H1 (cell line): Measurements from ENCODE around the gene FOXK1. TPM values are rescaled to one million over a fixed set of nuclear protein-coding genes. Genes with fewer than 3 reads are reported as not detected.

Source experiments
- CTCF ChIA-PET: fragments of 300-600 bp; sonication (Branson Sonifier 250); formaldehyde crosslinking; loops from one replicate; lab custom pipeline; 2021; ENCODE audit not compliant: partially characterized antibody; lab: Charles Lee
- POLR2A ChIA-PET: fragments of 300-600 bp; sonication (Branson Sonifier 250); formaldehyde crosslinking; loops from one replicate; lab custom pipeline; 2021; ENCODE audit warnings: inconsistent platforms; ENCODE audit not compliant: partially characterized antibody; lab: Charles Lee
- DNase-seq, 2 experiments: peaks; one replicate each; pipeline versions ENCODE4 v3.0.0 to v3.0.0-alpha.2; 2010 to 2022; ENCODE audit warnings: low spot score in 2 of 2, low read depth in 1 of 2, mixed read lengths in 1 of 2
- FAIRE-seq: peaks from 2 replicates; lab custom pipeline; 2011; peaks lifted over from hg19 to GRCh38; lab: Jason Lieb, UNC
- H2AFZ ChIP-seq: 2 replicates; pipeline ENCODE4 v1.8.1; 2012; ENCODE audit warnings: low read length, inconsistent platforms
- H2AK5ac ChIP-seq: 2 replicates; pipeline ENCODE4 v1.6.1; 2013; ENCODE audit warnings: low read depth, low read length
- H2BK120ac ChIP-seq: replicated peaks from 2 replicates; pipeline ENCODE3; 2013; ENCODE audit warnings: low read depth, low read length, inconsistent platforms
- H2BK12ac ChIP-seq: 2 replicates; pipeline ENCODE4 v1.6.1; 2013; ENCODE audit warnings: low read depth, low read length
- H2BK15ac ChIP-seq: 2 replicates; pipeline ENCODE4 v1.6.1; 2013; ENCODE audit warnings: low read length
- H2BK20ac ChIP-seq: 2 replicates; pipeline ENCODE4 v1.6.1; 2013; ENCODE audit warnings: low read length
- H2BK5ac ChIP-seq: 2 replicates; pipeline ENCODE4 v1.6.1; 2013; ENCODE audit warnings: low read depth, low read length
- H3K14ac ChIP-seq: 2 replicates; pipeline ENCODE4 v1.6.1; 2013; ENCODE audit warnings: inconsistent platforms; ENCODE audit not compliant: insufficient read length
- H3K18ac ChIP-seq: 2 replicates; pipeline ENCODE4 v1.6.1; 2013; ENCODE audit warnings: low read length; ENCODE audit errors: extremely low read depth
- H3K23ac ChIP-seq: 2 replicates; pipeline ENCODE4 v1.6.1; 2013; ENCODE audit warnings: inconsistent platforms; ENCODE audit not compliant: insufficient read length
- H3K23me2 ChIP-seq: 2 replicates; pipeline ENCODE4 v1.6.1; 2013; ENCODE audit warnings: low read depth, low read length
- H3K27ac ChIP-seq: 2 replicates; pipeline ENCODE4 v1.6.1; 2011; ENCODE audit warnings: low read depth, low read length, inconsistent platforms
- H3K27me3 ChIP-seq, 4 experiments: replicated peaks in 1 of 4; 1 replicate in 1 of 4; 2 replicates in 3 of 4; pipeline versions ENCODE4 v1.6.1 to v1.8.1; 2011 to 2013; ENCODE audit warnings: low read length in 3 of 4, mild to moderate bottlenecking in 3 of 4, inconsistent platforms in 2 of 4, mixed read lengths in 2 of 4, moderate library complexity in 1 of 4; ENCODE audit not compliant: control insufficient read depth in 3 of 4, insufficient read depth in 3 of 4; ENCODE audit errors: extremely low read depth in 1 of 4
- H3K36me3 ChIP-seq, 4 experiments: 2 replicates each; pipeline versions ENCODE4 v1.6.1 to v1.8.1; 2011 to 2013; ENCODE audit warnings: mild to moderate bottlenecking in 4 of 4, low read length in 3 of 4, moderate library complexity in 2 of 4, control low read depth in 1 of 4, inconsistent platforms in 1 of 4; ENCODE audit not compliant: insufficient read depth in 4 of 4, control insufficient read depth in 2 of 4
- H3K4ac ChIP-seq: replicated peaks from 2 replicates; pipeline ENCODE3; 2013; ENCODE audit warnings: low read length, low read depth, mixed read lengths, inconsistent platforms; ENCODE audit not compliant: insufficient read length
- H3K4me1 ChIP-seq, 4 experiments: replicated peaks in 1 of 4; 1 replicate in 1 of 4; 2 replicates in 3 of 4; pipeline versions ENCODE4 v1.6.1 to v1.8.1; 2011 to 2013; ENCODE audit warnings: low read length in 3 of 4, inconsistent platforms in 2 of 4, mixed read lengths in 1 of 4; ENCODE audit not compliant: insufficient read depth in 4 of 4, control insufficient read depth in 3 of 4
- H3K4me2 ChIP-seq, 2 experiments: 2 replicates each; pipeline versions ENCODE4 v1.6.1 to v1.8.1; 2011 to 2013; ENCODE audit warnings: low read depth in 2 of 2, low read length in 2 of 2, control low read depth in 1 of 2, inconsistent platforms in 1 of 2, mild to moderate bottlenecking in 1 of 2; ENCODE audit not compliant: insufficient read depth in 1 of 2
- H3K4me3 ChIP-seq, 4 experiments: fragments of 200-600, 300-600 bp in 1 of 4; sonication (generic), shearing (Covaris generic), sonication (Bioruptor Twin) in 1 of 4; 2 replicates each; pipeline versions ENCODE4 v1.5.1 to v1.8.1; 2011 to 2016; ENCODE audit warnings: low read length in 4 of 4, low read depth in 3 of 4, control low read depth in 2 of 4, inconsistent platforms in 2 of 4, mild to moderate bottlenecking in 2 of 4, mixed read lengths in 1 of 4, moderate library complexity in 1 of 4; ENCODE audit not compliant: insufficient read depth in 2 of 4; ENCODE audit errors: extremely low read depth in 1 of 4
- H3K56ac ChIP-seq: replicated peaks from 2 replicates; pipeline ENCODE3; 2013; ENCODE audit warnings: low read depth, mild to moderate bottlenecking, mixed read lengths, low read length, inconsistent platforms; ENCODE audit not compliant: insufficient read length
- H3K79me1 ChIP-seq: 2 replicates; pipeline ENCODE4 v1.6.1; 2013; ENCODE audit warnings: low read depth, low read length, control low read depth
- H3K79me2 ChIP-seq, 2 experiments: 2 replicates each; pipeline versions ENCODE4 v1.6.1 to v1.8.1; 2012 to 2013; ENCODE audit warnings: low read length in 2 of 2, mild to moderate bottlenecking in 2 of 2, inconsistent platforms in 1 of 2; ENCODE audit not compliant: insufficient read depth in 2 of 2, control insufficient read depth in 1 of 2
- H3K9ac ChIP-seq, 4 experiments: replicated peaks in 1 of 4; 1 replicate in 1 of 4; 2 replicates in 3 of 4; pipeline versions ENCODE4 v1.6.1 to v1.8.1; 2011 to 2013; ENCODE audit warnings: low read depth in 3 of 4, low read length in 3 of 4, control low read depth in 2 of 4, mild to moderate bottlenecking in 2 of 4, moderate library complexity in 2 of 4, inconsistent platforms in 1 of 4; ENCODE audit errors: extremely low read depth in 1 of 4
- H3K9me3 ChIP-seq, 2 experiments: 2 replicates each; pipeline versions ENCODE4 v1.6.1 to v1.8.1; 2012 to 2013; ENCODE audit warnings: mild to moderate bottlenecking in 2 of 2, moderate library complexity in 2 of 2, control low read depth in 1 of 2, inconsistent platforms in 1 of 2, low read depth in 1 of 2, low read length in 1 of 2, mixed read lengths in 1 of 2; ENCODE audit not compliant: insufficient read depth in 2 of 2
- H4K20me1 ChIP-seq, 2 experiments: replicated peaks in 1 of 2; 2 replicates each; pipeline versions ENCODE3 to v1.8.1; 2011 to 2013; ENCODE audit warnings: inconsistent platforms in 2 of 2, low read length in 2 of 2, mild to moderate bottlenecking in 1 of 2; ENCODE audit not compliant: insufficient read depth in 2 of 2, control insufficient read depth in 1 of 2
- H4K5ac ChIP-seq: 2 replicates; pipeline ENCODE4 v1.6.1; 2013; ENCODE audit warnings: low read length, low read depth, mixed read lengths, inconsistent platforms; ENCODE audit not compliant: insufficient read length
- H4K8ac ChIP-seq: 2 replicates; pipeline ENCODE4 v1.8.0; 2013; ENCODE audit warnings: mild to moderate bottlenecking, moderate library complexity, low read length, inconsistent platforms; ENCODE audit not compliant: insufficient read depth; ENCODE audit errors: extremely low read depth
- H4K91ac ChIP-seq: replicated peaks from 2 replicates; pipeline ENCODE3; 2013; ENCODE audit warnings: low read length, mixed read lengths, inconsistent platforms; ENCODE audit not compliant: insufficient read length
- CHD2 ChIP-seq: IDR thresholded peaks from 2 replicates; pipeline ENCODE4 v1.6.1; 2012; ENCODE audit warnings: low read length, improper control_type of control experiment
- EP300 ChIP-seq, 2 experiments: IDR thresholded peaks; 1 replicate in 1 of 2; 2 replicates in 1 of 2; pipeline ENCODE4 v1.6.1; 2011 to 2012; ENCODE audit warnings: low read depth in 2 of 2, low read length in 2 of 2, mild to moderate bottlenecking in 2 of 2, borderline replicate concordance in 1 of 2, inconsistent platforms in 1 of 2, moderate library complexity in 1 of 2
- GABPA ChIP-seq: IDR thresholded peaks from 2 replicates; pipeline ENCODE4 v1.6.1; 2011; ENCODE audit warnings: mild to moderate bottlenecking, low read length, moderate library complexity, borderline replicate concordance; ENCODE audit not compliant: insufficient read depth
- GTF2F1 ChIP-seq: IDR thresholded peaks from 2 replicates; pipeline ENCODE4 v1.6.1; 2012; ENCODE audit warnings: low read depth, low read length, improper control_type of control experiment, borderline replicate concordance
- JUN ChIP-seq: IDR thresholded peaks from 2 replicates; pipeline ENCODE4 v1.6.1; 2011; ENCODE audit warnings: low read depth, mild to moderate bottlenecking, improper control_type of control experiment, low read length
- RAD21 ChIP-seq, 2 experiments: IDR thresholded peaks in 1 of 2; conservative IDR thresholded peaks in 1 of 2; 2 replicates each; pipeline ENCODE4 v1.6.1; 2011; ENCODE audit warnings: low read depth in 2 of 2, low read length in 2 of 2, improper control_type of control experiment in 1 of 2, inconsistent platforms in 1 of 2, mild to moderate bottlenecking in 1 of 2, moderate library complexity in 1 of 2
- RNF2 ChIP-seq: fragments of 200-900, 300-1000 bp; sonication (generic); IDR thresholded peaks from 2 replicates; pipeline ENCODE4 v1.7.1; 2016; ENCODE audit warnings: borderline replicate concordance, low read depth, mild to moderate bottlenecking, antibody characterized with exemption, low read length; ENCODE audit not compliant: poor library complexity, severe bottlenecking; ENCODE audit errors: missing control alignments
- SIRT6 ChIP-seq: IDR thresholded peaks from one replicate; pipeline ENCODE4 v1.7.1; 2012; ENCODE audit warnings: low read length, inconsistent platforms
- TAF7 ChIP-seq: optimal IDR thresholded peaks from 2 replicates; pipeline ENCODE3; 2011; ENCODE audit warnings: low read depth, mild to moderate bottlenecking, inconsistent platforms, low read length, moderate library complexity, borderline replicate concordance
- WGBS, 2 experiments: shearing (Covaris generic) in 1 of 2; methylation state at CpG; one replicate each; pipeline versions ENCODE4 v1.1.6 to v1.1.7; 2013 to 2015; ENCODE audit warnings: low lambda C conversion rate in 2 of 2, mixed read lengths in 2 of 2, inconsistent platforms in 1 of 2, low coverage in 1 of 2, missing lambda C conversion rate in 1 of 2; ENCODE audit not compliant: insufficient replicate concordance in 2 of 2, insufficient coverage in 1 of 2, insufficient read length in 1 of 2; ENCODE audit errors: extremely low coverage in 1 of 2, missing lambda C conversion rate in 1 of 2; 5-methylcytosine and 5-hydroxymethylcytosine counted together
- polyA plus RNA-seq, 7 experiments: library from polyadenylated mRNA; depleted of rRNA in 3 of 7; stranded (reverse) in 5 of 7; unstranded in 2 of 7; fragments of >200 nt in 5 of 7; fragments of 200-250 nt in 2 of 7; gene quantifications; 1 replicate in 5 of 7; 2 replicates in 1 of 7; 4 replicates in 1 of 7; pipeline versions ENCODE4 v1.2.1 to v1.2.3, GENCODE V29; 2011 to 2013; ENCODE audit warnings: missing spikeins in 2 of 7, mixed read lengths in 2 of 7
- total RNA-seq: library from RNA; stranded (reverse); fragmentation: NEBNext Ultra II Directional; extraction: Animal tissue kit (Norgen Biotek cat#: 25700); gene quantifications from 2 replicates; pipeline ENCODE4 v1.2.1, GENCODE V29; 2021

The FOXK1 gene
- total and polyA plus RNA-seq, 2 of the 8 experiments (the other 6 are each of a cell fraction or from before 2014, with no cell fraction given): 2.0 to 8.5 TPM

DNA sequence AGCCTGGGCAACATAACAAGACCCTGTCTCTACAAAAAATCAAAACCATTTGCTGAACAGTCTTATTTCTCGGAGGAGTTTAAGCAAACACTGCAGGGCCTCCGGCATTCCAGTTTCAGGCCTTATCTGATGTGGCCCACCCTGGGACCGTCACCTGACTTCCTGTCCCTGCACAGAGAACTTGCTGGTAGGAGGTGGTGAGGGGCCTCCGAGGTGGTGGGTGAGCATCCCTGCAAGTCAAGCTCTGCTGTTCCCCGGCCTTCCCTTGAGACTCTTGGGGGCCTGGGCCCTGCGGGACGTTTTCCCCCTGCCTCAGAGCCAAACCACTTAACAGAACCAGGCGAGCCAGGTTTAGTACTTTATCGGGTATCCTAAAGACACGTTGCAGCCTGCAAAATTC, 48.9 kb downstream of the FOXK1 start:
- peaks cover 2% of the 10 kb centered on the region for H3K79me1 ChIP-seq
- no peak overlapping the region for H3K4ac ChIP-seq
- TF ChIP-seq GABPA: no peak
- TF ChIP-seq TAF7: no peak
- TF ChIP-seq CHD2: no peak
- TF ChIP-seq RNF2: no peak
- no peak for TF ChIP-seq JUN
- TF ChIP-seq GTF2F1: no peak
- TF ChIP-seq SIRT6: no peak
- TF ChIP-seq EP300 (IDR thresholded peaks at IDR 0.05; ENCODE audit: borderline replicate concordance in 1 of 2, low read depth in 2 of 2, low read length in 2 of 2): no peak
- no peak for TF ChIP-seq RAD21 (IDR thresholded peaks at IDR 0.05 in 1 of 2, conservative IDR thresholded peaks at IDR 0.05 in 1 of 2; ENCODE audit: low read depth in 2 of 2, low read length in 2 of 2)
- no peak overlapping the region for H4K8ac ChIP-seq
- no peak overlapping the region for H3K18ac ChIP-seq
- POLR2A ChIA-PET: no interaction called here
- no peaks in the 10 kb centered on the region for H3K23me2 ChIP-seq
- WGBS, 2 experiments: 91% methylated on average over 10 of the region's 10 CpGs; no CpG with 5 or more reads in 1 of the 2 experiments
- FAIRE-seq (no peak), DNase-seq (no peak)
- H2BK12ac ChIP-seq: no peak overlapping the region
- no peak overlapping the region for H3K27ac ChIP-seq
- no peaks in the 10 kb centered on the region for H3K79me2 ChIP-seq
- no peak overlapping the region for H3K14ac ChIP-seq
- no peak overlapping the region for H4K91ac ChIP-seq
- H3K27me3 ChIP-seq: no peaks in the 10 kb centered on the region
- no peak overlapping the region for H4K5ac ChIP-seq
- H2BK5ac ChIP-seq: no peak overlapping the region
- H3K4me2 ChIP-seq: no peak overlapping the region
- H3K36me3 ChIP-seq: no peaks in the 10 kb centered on the region
- H3K9ac ChIP-seq: no peak overlapping the region
- no peak overlapping the region for H2AK5ac ChIP-seq
- no peak overlapping the region for H3K4me3 ChIP-seq
- no peaks in the 10 kb centered on the region; a peak in 1 of 7 replicates for H3K4me1 ChIP-seq
- H3K56ac ChIP-seq: no peak overlapping the region
- H4K20me1 ChIP-seq: peaks cover 5 to 15% of the 10 kb centered on the region in 2 experiments
- no peaks in the 10 kb centered on the region for H3K9me3 ChIP-seq
- H2BK15ac ChIP-seq: no peak overlapping the region
- CTCF ChIA-PET: no interaction called here
- no peak overlapping the region for H2BK20ac ChIP-seq
- no peak overlapping the region for H3K23ac ChIP-seq
- H2BK120ac ChIP-seq: no peak overlapping the region
- H2AFZ ChIP-seq: no peak overlapping the region
